GM12872 (cell line): ENCODE results near the gene ZBTB49.

Source experiments
- CTCF ChIP-seq: IDR thresholded peaks from 3 replicates; pipeline ENCODE4 v1.5.1; 2011; ENCODE audit warnings: low read depth, mild to moderate bottlenecking, low read length, moderate library complexity; ENCODE audit not compliant: insufficient read depth

Gene ZBTB49

DNA sequence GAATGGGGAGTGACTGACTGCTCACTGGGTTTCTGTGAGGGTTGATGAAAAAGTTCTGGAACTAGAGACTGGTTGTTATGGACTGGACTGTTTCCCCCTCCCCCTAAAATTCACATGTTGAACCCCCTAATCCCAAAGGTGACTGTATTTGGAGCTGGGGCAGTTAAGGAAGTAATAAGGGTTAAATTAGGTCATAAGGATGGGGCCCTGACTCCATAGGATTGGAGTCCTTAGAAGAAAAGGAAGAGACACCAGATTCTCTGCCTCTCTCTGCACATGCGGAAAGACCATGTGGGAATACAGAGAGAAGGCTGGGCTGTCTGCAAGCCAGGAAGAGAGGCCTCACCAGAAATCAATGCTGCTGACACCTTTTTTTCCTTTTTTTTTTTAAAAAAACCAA is 38.2 kb downstream of the ZBTB49 start:
- no peak for TF ChIP-seq CTCF

DNA sequence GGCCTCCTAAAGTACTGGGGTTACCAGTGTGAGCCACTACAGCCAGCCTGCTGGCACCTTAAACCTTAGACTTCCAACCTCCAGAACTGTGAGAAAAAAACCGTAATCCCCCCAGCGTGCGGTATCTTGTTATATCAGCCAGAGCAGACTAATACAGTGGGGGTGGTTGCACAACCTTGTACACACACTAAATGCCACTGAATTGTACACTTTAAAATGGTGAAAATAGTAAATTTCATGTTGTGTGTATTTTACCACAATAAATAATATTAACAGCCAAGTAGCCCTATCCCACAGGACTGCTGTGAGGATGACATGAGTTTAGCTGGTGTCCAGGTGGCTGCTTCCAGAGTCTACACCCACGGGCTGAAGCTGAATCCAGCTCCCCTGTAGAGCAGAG is 38.8 kb downstream of the ZBTB49 start:
- TF ChIP-seq CTCF, result no peak

- TF ChIP-seq CTCF, result no peak
These were observed 39.4 kb downstream of the ZBTB49 start for GRCh38 chr4:4329496-4329895.

GRCh38 chr4:4330794-4331193 is 40.7 kb downstream of the ZBTB49 start:
- no peak for TF ChIP-seq CTCF

DNA sequence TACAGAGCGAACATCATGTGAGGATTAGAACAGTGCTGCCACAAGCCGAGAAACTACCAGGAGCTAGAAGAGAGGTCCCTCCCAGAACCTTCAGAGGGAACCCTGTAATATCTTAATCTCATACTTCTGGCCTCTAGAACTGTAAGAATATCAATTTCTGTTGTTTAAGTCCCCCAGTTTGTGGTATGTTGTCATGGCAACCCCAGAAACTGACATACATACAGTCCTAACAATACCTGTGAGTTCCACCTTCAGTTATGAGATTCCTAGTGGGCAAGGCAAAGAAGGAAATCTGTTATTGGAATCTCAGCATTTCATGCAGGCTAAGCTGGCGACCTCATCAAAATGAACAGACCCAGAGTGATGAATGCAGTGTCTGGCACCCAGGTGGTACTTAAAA is 42.5 kb downstream of the ZBTB49 start:
- no peak for TF ChIP-seq CTCF

DNA sequence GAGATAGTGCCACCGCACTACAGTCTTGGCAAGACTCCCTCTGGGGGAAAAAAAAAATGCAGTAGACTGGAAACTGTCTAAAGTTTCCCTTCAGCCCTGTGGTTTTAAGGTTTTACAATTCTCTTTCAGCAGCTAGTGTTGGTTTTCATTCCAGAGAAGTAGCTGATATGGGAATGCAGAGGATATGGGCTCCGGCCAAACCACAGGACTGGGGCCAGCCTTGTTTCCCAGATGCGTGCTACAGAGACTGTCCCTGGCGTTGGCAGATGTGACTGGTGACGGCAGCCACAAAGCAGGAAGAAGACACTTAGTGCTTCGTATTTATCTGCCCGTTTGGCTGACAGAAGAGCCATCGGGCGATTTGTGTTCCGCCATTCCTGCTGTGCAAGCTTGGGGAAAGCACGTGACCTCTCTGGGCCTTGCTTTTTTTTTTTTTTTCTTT is 43.2 kb downstream of the ZBTB49 start:
- TF ChIP-seq CTCF, result no peak

DNA sequence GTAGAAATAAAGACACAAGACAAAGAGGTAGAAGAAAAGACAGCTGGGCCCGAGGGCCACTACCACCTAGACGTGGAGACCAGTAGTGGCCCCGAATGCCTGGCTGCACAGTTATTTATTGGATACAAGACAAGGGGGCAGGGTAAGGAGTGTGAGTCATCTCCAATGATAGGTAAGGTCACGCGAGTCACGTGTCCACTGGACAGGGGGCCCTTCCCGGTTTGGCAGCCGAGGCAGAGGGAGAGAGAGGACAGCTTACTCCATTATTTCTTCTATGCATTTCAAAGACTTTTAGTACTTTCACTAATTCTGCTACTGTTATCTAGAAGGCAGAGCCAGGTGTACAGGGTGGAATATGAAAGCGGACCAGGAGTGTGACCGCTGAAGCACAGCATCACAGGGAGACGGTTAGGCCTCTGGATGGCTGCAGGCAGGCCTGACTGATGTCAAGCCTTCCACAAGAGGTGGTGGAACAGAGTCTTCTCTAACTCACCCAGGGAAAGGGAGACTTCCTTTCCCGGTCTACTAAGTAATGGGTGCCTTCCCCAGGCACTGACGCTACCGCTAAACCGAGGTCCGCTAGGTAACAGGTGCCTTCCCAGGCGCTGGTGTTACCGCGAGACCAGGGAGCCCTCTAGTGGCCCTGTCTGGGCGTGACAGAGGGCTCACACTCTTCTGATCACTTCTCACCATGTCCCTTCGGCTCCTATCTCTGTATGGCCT is 44.9 kb downstream of the ZBTB49 start:
- TF ChIP-seq CTCF, result peak; percentile 90
